HEK293T (cell line): ENCODE data around the gene PLXNB3.

Source experiments
- CTCF ChIA-PET: fragments of 350-600 bp; formaldehyde crosslinking; extraction: SDS; loops from one replicate; lab custom pipeline; 2021; ENCODE audit warnings: antibody characterized with exemption, inconsistent platforms; lab: Yijun Ruan, JAX
- POLR2A ChIA-PET: fragments of 350-600 bp; formaldehyde crosslinking; extraction: SDS; loops from one replicate; lab custom pipeline; 2020; ENCODE audit warnings: antibody characterized with exemption, inconsistent platforms; lab: Yijun Ruan, JAX
- DNase-seq: peaks from one replicate; pipeline ENCODE4 v3.0.0; 2012; ENCODE audit warnings: mixed read lengths; ENCODE audit errors: extremely low spot score
- ARNT ChIP-seq: fragments of 450-650 bp; IDR thresholded peaks from 2 replicates; pipeline ENCODE4 v1.6.1; 2017; ENCODE audit warnings: mild to moderate bottlenecking
- BHLHE40 ChIP-seq: fragments of 450-650 bp; IDR thresholded peaks from 2 replicates; pipeline ENCODE4 v1.6.1; 2016; ENCODE audit warnings: mild to moderate bottlenecking, moderate library complexity, borderline replicate concordance
- CTBP1 ChIP-seq: fragments of 450-650 bp; IDR thresholded peaks from 2 replicates; pipeline ENCODE4 v1.6.1; 2016; ENCODE audit warnings: borderline replicate concordance
- ELF4 ChIP-seq: fragments of 450-650 bp; IDR thresholded peaks from 2 replicates; pipeline ENCODE4 v1.6.1; 2017; ENCODE audit warnings: antibody characterized with exemption
- FOXA1 ChIP-seq: fragments of 450-650 bp; IDR thresholded peaks from 2 replicates; pipeline ENCODE4 v1.6.1; 2016; ENCODE audit warnings: mild to moderate bottlenecking
- FOXK2 ChIP-seq: fragments of 450-650 bp; IDR thresholded peaks from 2 replicates; pipeline ENCODE4 v1.6.1; 2016; ENCODE audit warnings: mild to moderate bottlenecking
- FOXM1 ChIP-seq: fragments of 450-650 bp; IDR thresholded peaks from 2 replicates; pipeline ENCODE4 v1.6.1; 2017; ENCODE audit warnings: mild to moderate bottlenecking, borderline replicate concordance
- HDGF ChIP-seq: fragments of 450-650 bp; IDR thresholded peaks from 2 replicates; pipeline ENCODE4 v1.6.1; 2017; ENCODE audit warnings: antibody characterized with exemption, borderline replicate concordance
- L3MBTL2 ChIP-seq: fragments of 450-650 bp; conservative IDR thresholded peaks from 2 replicates; pipeline ENCODE4 v1.6.1; 2016; ENCODE audit warnings: mild to moderate bottlenecking
- LEF1 ChIP-seq: fragments of 450-650 bp; IDR thresholded peaks from 2 replicates; pipeline ENCODE4 v1.6.1; 2017; ENCODE audit warnings: mild to moderate bottlenecking, borderline replicate concordance
- NFRKB ChIP-seq: fragments of 450-650 bp; IDR thresholded peaks from 2 replicates; pipeline ENCODE4 v1.6.1; 2016; ENCODE audit warnings: mild to moderate bottlenecking, moderate library complexity
- PKNOX1 ChIP-seq: fragments of 450-650 bp; IDR thresholded peaks from 2 replicates; pipeline ENCODE4 v1.6.1; 2016
- SP1 ChIP-seq: fragments of 450-650 bp; IDR thresholded peaks from 2 replicates; pipeline ENCODE4 v1.6.1; 2017
- SUZ12 ChIP-seq: fragments of 450-650 bp; IDR thresholded peaks from 2 replicates; pipeline ENCODE4 v1.6.1; 2016; ENCODE audit warnings: mild to moderate bottlenecking
- TARDBP ChIP-seq: fragments of 450-650 bp; IDR thresholded peaks from 2 replicates; pipeline ENCODE4 v1.6.1; 2016
- ZNF384 ChIP-seq: fragments of 450-650 bp; IDR thresholded peaks from 2 replicates; pipeline ENCODE4 v1.6.1; 2016

Gene PLXNB3

GRCh38 chrX:153820601-153821000 lies 56.6 kb downstream of the PLXNB3 start:
- TF ChIP-seq FOXK2 (no peak), ELF4 (no peak), TARDBP (no peak), CTBP1 (no peak), L3MBTL2 (no peak), SP1 (no peak), ZNF384 (no peak), FOXM1 (no peak), PKNOX1 (no peak), BHLHE40 (no peak), ARNT (no peak), SUZ12 (no peak), LEF1 (no peak), FOXA1 (no peak)
- ChIA-PET POLR2A (no interaction called here), CTCF (no interaction called here)
- no peak for DNase-seq

GRCh38 chrX:153821066-153821465 lies 57.0 kb downstream of the PLXNB3 start:
- DNase-seq, result no peak
- POLR2A ChIA-PET, result no interaction called here
- TF ChIP-seq SP1, result no peak
- no peak for TF ChIP-seq CTBP1
- no peak for TF ChIP-seq ZNF384
- no peak for TF ChIP-seq L3MBTL2
- TF ChIP-seq FOXK2, result no peak
- TF ChIP-seq BHLHE40, result no peak
- no peak for TF ChIP-seq ARNT
- no peak for TF ChIP-seq NFRKB
- no peak for TF ChIP-seq PKNOX1
- no peak for TF ChIP-seq LEF1
- TF ChIP-seq HDGF, result no peak
- no peak for TF ChIP-seq TARDBP
- TF ChIP-seq SUZ12, result no peak
- no peak for TF ChIP-seq FOXM1
- TF ChIP-seq FOXA1, result no peak
- TF ChIP-seq ELF4, result no peak
- CTCF ChIA-PET, result no interaction called here

DNA sequence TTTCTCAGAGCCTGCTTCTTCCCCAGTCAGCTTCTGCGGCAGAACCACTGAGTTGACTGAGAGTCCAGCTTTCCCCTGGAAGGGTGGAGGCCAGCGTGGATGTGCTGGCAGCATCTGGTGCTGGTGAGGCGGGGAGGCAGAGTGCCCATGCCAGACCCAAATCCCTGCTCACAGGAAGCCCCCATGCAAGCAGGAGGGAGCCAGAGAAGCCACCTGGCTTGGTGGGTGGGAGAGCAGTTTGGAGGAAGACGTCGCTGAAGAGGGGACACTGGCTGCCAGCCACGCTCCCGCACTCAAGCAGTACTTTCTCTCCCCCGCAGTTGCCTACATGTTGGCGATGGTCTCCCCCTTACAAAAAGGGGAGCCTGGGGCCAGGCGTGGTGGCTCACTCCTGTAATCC lies 60.3 kb downstream of the PLXNB3 start:
- ChIA-PET POLR2A (no interaction called here), CTCF (no interaction called here)
- TF ChIP-seq NFRKB (no peak), CTBP1 (no peak), PKNOX1 (no peak), ELF4 (no peak), SP1 (no peak), TARDBP (no peak), SUZ12 (no peak), LEF1 (no peak)
- DNase-seq, result no peak

- TF ChIP-seq CTBP1, result no peak
- TF ChIP-seq SP1, result no peak
- no peak for TF ChIP-seq ELF4
- TF ChIP-seq HDGF, result no peak
- TF ChIP-seq LEF1, result no peak
- TF ChIP-seq NFRKB, result no peak
- TF ChIP-seq BHLHE40, result no peak
- TF ChIP-seq ZNF384, result no peak
- TF ChIP-seq FOXM1, result no peak
- no peak for TF ChIP-seq ARNT
- TF ChIP-seq FOXA1, result no peak
- no peak for TF ChIP-seq FOXK2
- CTCF ChIA-PET, result no interaction called here
Observed at GRCh38 chrX:153825042-153825441, 61.0 kb downstream of the PLXNB3 start.

More at GRCh38 chrX:153825042-153825441, 61.0 kb downstream of the PLXNB3 start:
- no peak for DNase-seq
- POLR2A ChIA-PET, result no interaction called here
